Tibial artery (tissue), 4 donors: ENCODE results near the gene VPS13D.
A peak's percentile ranks its signal among the peaks of the same experiment; 100 is the strongest.
"Not testable (repeated sequence)": the region's sequence is repeated elsewhere in the genome, so short reads cannot be mapped to it uniquely, and the experiment has no call there.

ENCODE experiments used
- DNase-seq, 2 donors: peaks; one replicate each; pipeline ENCODE4 v3.0.0-alpha.2; 2019
- H3K27ac ChIP-seq, 2 donors: fragments of 200-600 bp; sonication (generic) in 1 of 2; 1 replicate in 1 of 2; 2 replicates in 1 of 2; pipeline ENCODE4 v1.5.1; 2018 to 2019; ENCODE audit warnings: mild to moderate bottlenecking in 1 of 2
- H3K27me3 ChIP-seq, 2 donors: fragments of 200-600 bp; sonication (generic) in 1 of 2; one replicate each; pipeline versions ENCODE4 v1.5.1 to v1.6.0; 2016 to 2019
- H3K36me3 ChIP-seq, 3 donors: fragments of 200-600 bp; sonication (generic) in 2 of 3; one replicate each; pipeline ENCODE4 v1.5.1; 2016 to 2019; ENCODE audit warnings: mild to moderate bottlenecking in 2 of 3
- H3K4me1 ChIP-seq, 4 donors: fragments of 200-600 bp; sonication (generic) in 2 of 4; 1 replicate in 3 of 4; 2 replicates in 1 of 4; pipeline ENCODE4 v1.5.1; 2016 to 2019
- H3K4me3 ChIP-seq, 2 donors: fragments of 200-600 bp; sonication (generic) in 1 of 2; 1 replicate in 1 of 2; 2 replicates in 1 of 2; pipeline ENCODE4 v1.5.1; 2018 to 2019; ENCODE audit warnings: mild to moderate bottlenecking in 2 of 2
- H3K9me3 ChIP-seq, 3 donors: fragments of 200-600 bp; sonication (generic) in 1 of 3; one replicate each; pipeline ENCODE4 v1.5.1; 2016 to 2019
- intact Hi-C: fragments of 100-400 bp; cut with DNase I; formaldehyde crosslinking; loops from one replicate; pipeline ENCODE4 v1.15.0; 2023; ENCODE audit warnings: low total_unique reads
- TF ChIP-seq, protein P1 (sequence below), 2 experiments: fragments of 200-600 bp in 1 of 2; fragments of 450-650 bp in 1 of 2; IDR thresholded peaks; one replicate each; pipeline ENCODE4 v1.5.1; 2017 to 2019; ENCODE audit warnings: antibody characterized with exemption in 2 of 2, mild to moderate bottlenecking in 1 of 2, moderate library complexity in 1 of 2

The VPS13D gene

DNA sequence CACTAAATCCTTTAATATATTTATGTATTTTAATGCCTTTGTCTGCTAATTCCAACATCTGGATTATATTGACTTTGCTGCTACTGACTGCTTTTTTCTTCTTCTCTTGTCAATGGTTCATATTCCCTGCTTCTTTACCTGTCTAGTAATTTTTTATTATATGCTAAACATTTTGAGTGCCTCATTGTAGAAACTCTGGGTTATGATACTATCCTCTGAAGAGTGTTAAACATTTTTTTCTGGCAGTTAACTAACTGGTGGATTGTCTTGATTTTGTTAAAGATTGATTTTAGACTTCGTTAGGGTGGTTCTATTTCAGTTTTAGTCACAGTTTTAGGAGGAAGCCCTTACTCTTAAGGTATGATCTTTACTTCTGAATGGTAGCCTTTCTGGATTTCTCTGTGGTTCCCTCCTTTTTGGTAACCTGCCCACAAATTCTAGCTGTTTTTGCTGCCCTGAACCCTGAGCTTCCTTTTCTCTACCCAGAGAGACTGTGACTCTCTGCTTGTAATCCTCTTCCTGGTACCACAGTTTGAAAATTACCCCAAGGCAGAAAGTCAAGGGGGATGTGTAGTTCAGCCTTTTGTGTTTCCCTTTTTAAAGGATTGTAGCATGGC, 306.3 kb downstream of the VPS13D start:
- no peak for DNase-seq
- Histone ChIP-seq H3K27me3 (no peaks in the 10 kb centered on the region), H3K27ac (no peak overlapping the region), H3K9me3 (no peaks in the 10 kb centered on the region), H3K4me3 (no peak overlapping the region), H3K36me3 (no peaks in the 10 kb centered on the region), H3K4me1 (peaks cover 0 to 22% (median 19%) of the 10 kb centered on the region in 4 donors)
- intact Hi-C loops = no loop called here
- TF ChIP-seq, protein P1, sequence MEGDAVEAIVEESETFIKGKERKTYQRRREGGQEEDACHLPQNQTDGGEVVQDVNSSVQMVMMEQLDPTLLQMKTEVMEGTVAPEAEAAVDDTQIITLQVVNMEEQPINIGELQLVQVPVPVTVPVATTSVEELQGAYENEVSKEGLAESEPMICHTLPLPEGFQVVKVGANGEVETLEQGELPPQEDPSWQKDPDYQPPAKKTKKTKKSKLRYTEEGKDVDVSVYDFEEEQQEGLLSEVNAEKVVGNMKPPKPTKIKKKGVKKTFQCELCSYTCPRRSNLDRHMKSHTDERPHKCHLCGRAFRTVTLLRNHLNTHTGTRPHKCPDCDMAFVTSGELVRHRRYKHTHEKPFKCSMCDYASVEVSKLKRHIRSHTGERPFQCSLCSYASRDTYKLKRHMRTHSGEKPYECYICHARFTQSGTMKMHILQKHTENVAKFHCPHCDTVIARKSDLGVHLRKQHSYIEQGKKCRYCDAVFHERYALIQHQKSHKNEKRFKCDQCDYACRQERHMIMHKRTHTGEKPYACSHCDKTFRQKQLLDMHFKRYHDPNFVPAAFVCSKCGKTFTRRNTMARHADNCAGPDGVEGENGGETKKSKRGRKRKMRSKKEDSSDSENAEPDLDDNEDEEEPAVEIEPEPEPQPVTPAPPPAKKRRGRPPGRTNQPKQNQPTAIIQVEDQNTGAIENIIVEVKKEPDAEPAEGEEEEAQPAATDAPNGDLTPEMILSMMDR (IDR thresholded peaks at IDR 0.05) = no peak

- Histone ChIP-seq H3K27me3 (no peaks in the 10 kb centered on the region), H3K36me3 (no peaks in the 10 kb centered on the region), H3K27ac (no peak overlapping the region), H3K4me1 (peaks cover 0 to 33% (median 27%) of the 10 kb centered on the region in 4 donors), H3K9me3 (no peaks in the 10 kb centered on the region), H3K4me3 (no peak overlapping the region)
- intact Hi-C loops = no loop called here
- TF ChIP-seq, protein P1 (IDR thresholded peaks at IDR 0.05) = no peak
- no peak for DNase-seq
These were observed 307.5 kb downstream of the VPS13D start for GRCh38 chr1:12537294-12537693.

DNA sequence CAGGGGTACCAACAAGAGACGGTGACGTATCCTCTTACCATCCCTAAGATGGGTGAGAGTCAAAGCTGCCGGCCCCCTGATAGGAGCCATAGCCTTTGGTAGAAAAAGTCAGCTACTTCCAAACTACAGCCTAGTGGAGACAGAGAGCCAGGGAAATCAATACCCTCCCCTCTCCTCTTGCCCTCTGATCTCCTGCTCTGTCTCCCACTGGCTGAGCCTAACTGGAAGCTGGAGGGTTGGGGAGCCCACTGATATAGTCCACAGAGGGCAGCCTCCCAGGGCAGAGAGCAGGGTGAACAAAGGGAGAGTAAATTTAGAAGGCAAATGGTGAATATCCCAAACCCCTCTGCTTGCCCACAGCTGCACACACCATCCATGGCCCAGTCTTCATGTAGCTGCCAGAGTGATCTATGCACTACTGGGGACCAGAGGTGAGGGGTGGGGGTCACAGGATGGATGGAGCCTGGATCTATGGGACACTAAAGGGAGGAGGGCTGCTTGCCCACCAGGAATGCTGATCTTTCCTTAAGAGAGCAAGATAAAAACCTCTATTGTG, 308.2 kb downstream of the VPS13D start:
- H3K4me1 ChIP-seq = peaks cover 0 to 40% (median 28%) of the 10 kb centered on the region in 4 donors
- peak in 1 of 2 donors; percentile 11 for DNase-seq
- no peaks in the 10 kb centered on the region for H3K9me3 ChIP-seq
- H3K27me3 ChIP-seq = no peaks in the 10 kb centered on the region
- TF ChIP-seq, protein P1 (IDR thresholded peaks at IDR 0.05) = no peak
- no peak overlapping the region for H3K27ac ChIP-seq
- no peak overlapping the region for H3K4me3 ChIP-seq
- H3K36me3 ChIP-seq = no peaks in the 10 kb centered on the region
- intact Hi-C loops = no loop called here

- DNase-seq, H3K4me3 ChIP-seq, H3K27me3 ChIP-seq, H3K36me3 ChIP-seq, H3K9me3 ChIP-seq, intact Hi-C loops: not testable (repeated sequence)
- Histone ChIP-seq H3K4me1 (peaks cover 0 to 41% (median 28%) of the 10 kb centered on the region in 4 donors), H3K27ac (peak overlapping the region in 1 of 2 donors; percentile 79)
These were observed 308.7 kb downstream of the VPS13D start for GRCh38 chr1:12538536-12538935.

DNA sequence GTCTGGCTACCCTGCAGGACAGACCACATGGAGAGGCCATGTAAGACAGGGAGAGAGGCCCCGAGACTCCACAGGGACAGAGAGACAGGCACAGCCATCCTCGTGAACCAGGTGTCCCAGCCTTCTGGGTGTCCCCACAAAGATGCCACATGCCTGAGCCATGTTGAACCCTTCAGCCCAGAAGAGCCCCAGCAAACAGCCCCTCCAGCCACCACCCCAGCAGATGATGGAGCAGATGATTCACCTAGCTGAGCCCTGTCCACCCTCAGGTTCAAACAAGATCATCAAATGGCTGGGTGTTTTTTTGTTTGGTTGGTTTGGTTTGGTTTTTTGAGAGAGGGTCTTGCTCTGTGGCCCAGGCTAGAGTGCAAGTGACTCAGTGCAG, 309.5 kb downstream of the VPS13D start:
- no peaks in the 10 kb centered on the region for H3K9me3 ChIP-seq
- no peaks in the 10 kb centered on the region for H3K27me3 ChIP-seq
- no peak overlapping the region for H3K4me3 ChIP-seq
- DNase-seq = peak in 1 of 2 donors; percentile 52
- TF ChIP-seq, protein P1 (IDR thresholded peaks at IDR 0.05) = no peak
- intact Hi-C loops = no loop called here
- H3K27ac ChIP-seq = peak overlapping the region; percentile 79 to 80
- no peaks in the 10 kb centered on the region for H3K36me3 ChIP-seq
- peaks cover 0 to 41% (median 28%) of the 10 kb centered on the region in 4 donors for H3K4me1 ChIP-seq
